Measurements from ENCODE around the gene CHL1. TPM values are rescaled to one million over a fixed set of nuclear protein-coding genes. Genes with fewer than 3 reads are reported as not detected.

Gene CHL1
- total and polyA plus RNA-seq, 2 of the 8 experiments (the other 6 are each of a cell fraction or from before 2014, with no cell fraction given), result 0.05 to 0.99 TPM

DNA sequence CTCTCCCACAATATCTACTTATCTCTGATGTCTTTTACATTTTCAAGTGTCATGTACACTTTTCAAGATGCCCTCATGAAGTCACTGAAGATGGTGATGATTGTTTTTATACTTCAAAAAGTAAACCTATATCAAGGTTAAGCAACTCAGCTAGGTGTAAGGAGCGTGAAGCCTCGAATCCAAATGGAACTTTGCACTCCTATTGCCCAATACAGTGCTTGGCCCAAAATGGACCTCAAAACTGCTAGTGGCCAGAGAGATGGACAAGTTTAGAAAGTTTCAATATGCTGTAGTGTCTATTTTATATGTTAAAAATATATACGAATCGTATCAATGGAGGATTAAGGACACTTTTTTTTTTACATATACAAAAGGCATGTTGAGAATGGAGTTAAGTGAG lies 167.7 kb downstream of the CHL1 start (continued):
- TF ChIP-seq, protein P1, sequence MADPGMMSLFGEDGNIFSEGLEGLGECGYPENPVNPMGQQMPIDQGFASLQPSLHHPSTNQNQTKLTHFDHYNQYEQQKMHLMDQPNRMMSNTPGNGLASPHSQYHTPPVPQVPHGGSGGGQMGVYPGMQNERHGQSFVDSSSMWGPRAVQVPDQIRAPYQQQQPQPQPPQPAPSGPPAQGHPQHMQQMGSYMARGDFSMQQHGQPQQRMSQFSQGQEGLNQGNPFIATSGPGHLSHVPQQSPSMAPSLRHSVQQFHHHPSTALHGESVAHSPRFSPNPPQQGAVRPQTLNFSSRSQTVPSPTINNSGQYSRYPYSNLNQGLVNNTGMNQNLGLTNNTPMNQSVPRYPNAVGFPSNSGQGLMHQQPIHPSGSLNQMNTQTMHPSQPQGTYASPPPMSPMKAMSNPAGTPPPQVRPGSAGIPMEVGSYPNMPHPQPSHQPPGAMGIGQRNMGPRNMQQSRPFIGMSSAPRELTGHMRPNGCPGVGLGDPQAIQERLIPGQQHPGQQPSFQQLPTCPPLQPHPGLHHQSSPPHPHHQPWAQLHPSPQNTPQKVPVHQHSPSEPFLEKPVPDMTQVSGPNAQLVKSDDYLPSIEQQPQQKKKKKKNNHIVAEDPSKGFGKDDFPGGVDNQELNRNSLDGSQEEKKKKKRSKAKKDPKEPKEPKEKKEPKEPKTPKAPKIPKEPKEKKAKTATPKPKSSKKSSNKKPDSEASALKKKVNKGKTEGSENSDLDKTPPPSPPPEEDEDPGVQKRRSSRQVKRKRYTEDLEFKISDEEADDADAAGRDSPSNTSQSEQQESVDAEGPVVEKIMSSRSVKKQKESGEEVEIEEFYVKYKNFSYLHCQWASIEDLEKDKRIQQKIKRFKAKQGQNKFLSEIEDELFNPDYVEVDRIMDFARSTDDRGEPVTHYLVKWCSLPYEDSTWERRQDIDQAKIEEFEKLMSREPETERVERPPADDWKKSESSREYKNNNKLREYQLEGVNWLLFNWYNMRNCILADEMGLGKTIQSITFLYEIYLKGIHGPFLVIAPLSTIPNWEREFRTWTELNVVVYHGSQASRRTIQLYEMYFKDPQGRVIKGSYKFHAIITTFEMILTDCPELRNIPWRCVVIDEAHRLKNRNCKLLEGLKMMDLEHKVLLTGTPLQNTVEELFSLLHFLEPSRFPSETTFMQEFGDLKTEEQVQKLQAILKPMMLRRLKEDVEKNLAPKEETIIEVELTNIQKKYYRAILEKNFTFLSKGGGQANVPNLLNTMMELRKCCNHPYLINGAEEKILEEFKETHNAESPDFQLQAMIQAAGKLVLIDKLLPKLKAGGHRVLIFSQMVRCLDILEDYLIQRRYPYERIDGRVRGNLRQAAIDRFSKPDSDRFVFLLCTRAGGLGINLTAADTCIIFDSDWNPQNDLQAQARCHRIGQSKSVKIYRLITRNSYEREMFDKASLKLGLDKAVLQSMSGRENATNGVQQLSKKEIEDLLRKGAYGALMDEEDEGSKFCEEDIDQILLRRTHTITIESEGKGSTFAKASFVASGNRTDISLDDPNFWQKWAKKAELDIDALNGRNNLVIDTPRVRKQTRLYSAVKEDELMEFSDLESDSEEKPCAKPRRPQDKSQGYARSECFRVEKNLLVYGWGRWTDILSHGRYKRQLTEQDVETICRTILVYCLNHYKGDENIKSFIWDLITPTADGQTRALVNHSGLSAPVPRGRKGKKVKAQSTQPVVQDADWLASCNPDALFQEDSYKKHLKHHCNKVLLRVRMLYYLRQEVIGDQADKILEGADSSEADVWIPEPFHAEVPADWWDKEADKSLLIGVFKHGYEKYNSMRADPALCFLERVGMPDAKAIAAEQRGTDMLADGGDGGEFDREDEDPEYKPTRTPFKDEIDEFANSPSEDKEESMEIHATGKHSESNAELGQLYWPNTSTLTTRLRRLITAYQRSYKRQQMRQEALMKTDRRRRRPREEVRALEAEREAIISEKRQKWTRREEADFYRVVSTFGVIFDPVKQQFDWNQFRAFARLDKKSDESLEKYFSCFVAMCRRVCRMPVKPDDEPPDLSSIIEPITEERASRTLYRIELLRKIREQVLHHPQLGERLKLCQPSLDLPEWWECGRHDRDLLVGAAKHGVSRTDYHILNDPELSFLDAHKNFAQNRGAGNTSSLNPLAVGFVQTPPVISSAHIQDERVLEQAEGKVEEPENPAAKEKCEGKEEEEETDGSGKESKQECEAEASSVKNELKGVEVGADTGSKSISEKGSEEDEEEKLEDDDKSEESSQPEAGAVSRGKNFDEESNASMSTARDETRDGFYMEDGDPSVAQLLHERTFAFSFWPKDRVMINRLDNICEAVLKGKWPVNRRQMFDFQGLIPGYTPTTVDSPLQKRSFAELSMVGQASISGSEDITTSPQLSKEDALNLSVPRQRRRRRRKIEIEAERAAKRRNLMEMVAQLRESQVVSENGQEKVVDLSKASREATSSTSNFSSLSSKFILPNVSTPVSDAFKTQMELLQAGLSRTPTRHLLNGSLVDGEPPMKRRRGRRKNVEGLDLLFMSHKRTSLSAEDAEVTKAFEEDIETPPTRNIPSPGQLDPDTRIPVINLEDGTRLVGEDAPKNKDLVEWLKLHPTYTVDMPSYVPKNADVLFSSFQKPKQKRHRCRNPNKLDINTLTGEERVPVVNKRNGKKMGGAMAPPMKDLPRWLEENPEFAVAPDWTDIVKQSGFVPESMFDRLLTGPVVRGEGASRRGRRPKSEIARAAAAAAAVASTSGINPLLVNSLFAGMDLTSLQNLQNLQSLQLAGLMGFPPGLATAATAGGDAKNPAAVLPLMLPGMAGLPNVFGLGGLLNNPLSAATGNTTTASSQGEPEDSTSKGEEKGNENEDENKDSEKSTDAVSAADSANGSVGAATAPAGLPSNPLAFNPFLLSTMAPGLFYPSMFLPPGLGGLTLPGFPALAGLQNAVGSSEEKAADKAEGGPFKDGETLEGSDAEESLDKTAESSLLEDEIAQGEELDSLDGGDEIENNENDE (IDR thresholded peaks at IDR 0.05; ENCODE audit: insufficient replicate concordance, low read length), result no peak
- no peak for TF ChIP-seq CBX8 (IDR thresholded peaks at IDR 0.05; ENCODE audit: borderline replicate concordance, low read depth, low read length)
- TF ChIP-seq CBX5 (IDR thresholded peaks at IDR 0.05; ENCODE audit: low read depth, low read length), result no peak
- TF ChIP-seq POU5F1 (IDR thresholded peaks at IDR 0.05; ENCODE audit: low read depth, low read length), result no peak
- no peak for TF ChIP-seq BACH1 (IDR thresholded peaks at IDR 0.05; ENCODE audit: low read length)
- no peak for TF ChIP-seq RNF2 (IDR thresholded peaks at IDR 0.05; ENCODE audit: borderline replicate concordance, low read depth, low read length, missing control alignments, poor library complexity, severe bottlenecking)
